HepG2 (cell line): Measurements from ENCODE around the gene CYBC1. TPM values are rescaled to one million over a fixed set of nuclear protein-coding genes. Genes with fewer than 3 reads are reported as not detected.

Source experiments
- CENPX ChIP-seq: sonication (generic); formaldehyde crosslinking; IDR thresholded peaks from 2 replicates; pipeline ENCODE4 v1.9.0; 2021; ENCODE audit warnings: mild to moderate bottlenecking, missing genetic modification reagents, moderate library complexity
- EHMT2 ChIP-seq: fragments of 200-600 bp; sonication (generic); IDR thresholded peaks from 2 replicates; pipeline ENCODE4 v1.7.0; 2017; ENCODE audit warnings: antibody characterized with exemption, low read depth, low read length, borderline replicate concordance
- MEF2D ChIP-seq: sonication (generic); formaldehyde crosslinking; IDR thresholded peaks from 2 replicates; pipeline ENCODE4 v1.5.1; 2020; ENCODE audit warnings: mild to moderate bottlenecking, missing genetic modification reagents
- MXD4 ChIP-seq: IDR thresholded peaks from 2 replicates; pipeline ENCODE4 v1.6.1; 2016; ENCODE audit warnings: mild to moderate bottlenecking, missing biosample characterization, missing genetic modification reagents
- MYNN ChIP-seq: sonication (generic); formaldehyde crosslinking; IDR thresholded peaks from 2 replicates; pipeline ENCODE4 v1.4.0; 2020; ENCODE audit warnings: mild to moderate bottlenecking, low read depth, missing genetic modification reagents
- NFATC3 ChIP-seq: sonication (generic); formaldehyde crosslinking; IDR thresholded peaks from 2 replicates; pipeline ENCODE4 v1.5.1; 2020; ENCODE audit warnings: mild to moderate bottlenecking, missing genetic modification reagents
- NPAS2 ChIP-seq: sonication (generic); formaldehyde crosslinking; IDR thresholded peaks from 2 replicates; pipeline ENCODE4 v1.8.0; 2022; ENCODE audit warnings: mild to moderate bottlenecking, missing genetic modification reagents, borderline replicate concordance
- SMAD9 ChIP-seq: sonication (generic); formaldehyde crosslinking; IDR thresholded peaks from 2 replicates; pipeline ENCODE4 v1.5.1; 2020; ENCODE audit warnings: mild to moderate bottlenecking, missing genetic modification reagents
- SRF ChIP-seq: IDR thresholded peaks from 2 replicates; pipeline ENCODE4 v1.6.1; 2011; ENCODE audit warnings: mild to moderate bottlenecking, low read depth, low read length, moderate library complexity
- ZBTB14 ChIP-seq: sonication (generic); formaldehyde crosslinking; IDR thresholded peaks from 2 replicates; pipeline ENCODE4 v1.4.0; 2020; ENCODE audit warnings: missing genetic modification reagents
- ZNF318 ChIP-seq: sonication (generic); formaldehyde crosslinking; IDR thresholded peaks from 2 replicates; pipeline ENCODE4 v1.4.0; 2020; ENCODE audit warnings: mild to moderate bottlenecking, missing genetic modification reagents
- ZSCAN12 ChIP-seq: sonication (generic); formaldehyde crosslinking; IDR thresholded peaks from 2 replicates; pipeline ENCODE4 v1.9.0; 2021; ENCODE audit warnings: mild to moderate bottlenecking, missing genetic modification reagents
- polyA plus RNA-seq, 8 experiments: library from polyadenylated mRNA; depleted of rRNA in 3 of 8; stranded (reverse) in 7 of 8; unstranded in 1 of 8; fragments of >200 nt; fragmentation: Illumina TruSeq in 4 of 8; extraction: Trizol in 4 of 8; gene quantifications; 2 replicates each; pipeline versions ENCODE4 v1.2.1 to v1.2.3, GENCODE V29; 2011 to 2016; ENCODE audit warnings: low read depth in 4 of 8, missing spikeins in 1 of 8, mixed read lengths in 1 of 8; ENCODE audit not compliant: insufficient read depth in 1 of 8
- total RNA-seq, 5 experiments: library from RNA; depleted of rRNA; stranded (reverse); fragments of >200 nt; fragmentation: Illumina TruSeq; extraction: Trizol; gene quantifications; 2 replicates each; pipeline ENCODE4 v1.2.3, GENCODE V29; 2016; ENCODE audit warnings: low read depth in 1 of 5
- TF ChIP-seq, protein P1 (sequence below): sonication (generic); formaldehyde crosslinking; IDR thresholded peaks from 2 replicates; pipeline ENCODE4 v1.4.0; 2020; ENCODE audit warnings: missing genetic modification reagents
- TF ChIP-seq, protein P2 (sequence below): sonication (generic); formaldehyde crosslinking; IDR thresholded peaks from 2 replicates; pipeline ENCODE4 v1.5.1; 2020; ENCODE audit warnings: missing genetic modification reagents, mild to moderate bottlenecking, borderline replicate concordance

The CYBC1 gene
- total and polyA plus RNA-seq, 2 of the 13 experiments (the other 11 are each of a cell fraction or from before 2014, with no cell fraction given) = 43.4 to 44.1 TPM

DNA sequence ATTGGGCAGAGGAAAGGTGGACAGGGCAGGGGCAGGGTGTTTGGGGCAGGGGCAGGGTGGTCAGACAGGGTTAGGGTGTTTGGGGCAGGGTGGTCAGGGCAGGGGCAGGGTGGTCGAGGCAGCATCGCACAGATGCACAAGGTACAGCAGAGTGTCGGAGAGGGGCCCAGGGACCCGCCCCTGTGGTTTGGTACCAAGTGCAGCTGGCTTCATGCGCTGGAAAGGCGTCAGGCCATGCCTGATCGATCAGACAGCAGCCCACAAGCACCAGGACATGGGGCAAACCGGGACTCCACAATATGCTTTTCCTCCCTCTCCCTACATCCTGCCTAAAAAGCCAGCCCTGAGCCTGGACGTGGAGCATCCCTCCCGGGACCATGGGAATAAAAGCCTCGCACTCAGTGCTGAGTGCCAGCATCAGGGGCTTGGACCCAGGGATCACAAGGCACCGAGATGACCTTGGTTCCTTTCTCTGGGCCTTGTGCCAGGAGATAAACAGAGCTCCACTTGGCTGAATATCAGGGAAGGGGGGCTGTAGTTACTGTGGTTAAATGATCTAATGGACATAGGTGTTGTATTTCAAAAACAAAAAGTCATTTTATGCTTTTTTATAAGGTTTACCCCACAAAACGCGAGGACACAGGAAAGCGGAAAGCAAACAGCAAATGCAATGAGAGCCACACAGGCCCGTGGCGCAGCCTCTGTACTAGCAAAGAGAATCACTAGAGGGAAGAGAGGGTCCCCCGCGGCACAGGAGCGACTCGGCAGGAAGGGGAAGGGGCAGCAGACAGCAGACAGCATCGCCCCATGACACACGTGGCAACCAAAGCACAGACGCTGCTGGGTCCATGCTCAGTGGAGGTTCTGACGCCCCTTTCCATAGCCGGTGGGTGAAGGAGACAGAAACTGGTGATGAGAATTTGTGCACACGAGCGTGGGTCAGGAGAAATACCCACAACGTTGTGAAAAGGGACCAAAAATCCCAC, 37.7 kb downstream of the CYBC1 start (continued):
- TF ChIP-seq ZNF318 (CRISPR knock-in tag) (no peak), SRF (no peak), ZBTB14 (CRISPR knock-in tag) (no peak), NPAS2 (no peak), MYNN (no peak), CENPX (no peak), EHMT2 (no peak), MEF2D (no peak), MXD4 (no peak), NFATC3 (no peak), ZSCAN12 (no peak), SMAD9 (CRISPR knock-in tag) (no peak)
- TF ChIP-seq, protein P1, sequence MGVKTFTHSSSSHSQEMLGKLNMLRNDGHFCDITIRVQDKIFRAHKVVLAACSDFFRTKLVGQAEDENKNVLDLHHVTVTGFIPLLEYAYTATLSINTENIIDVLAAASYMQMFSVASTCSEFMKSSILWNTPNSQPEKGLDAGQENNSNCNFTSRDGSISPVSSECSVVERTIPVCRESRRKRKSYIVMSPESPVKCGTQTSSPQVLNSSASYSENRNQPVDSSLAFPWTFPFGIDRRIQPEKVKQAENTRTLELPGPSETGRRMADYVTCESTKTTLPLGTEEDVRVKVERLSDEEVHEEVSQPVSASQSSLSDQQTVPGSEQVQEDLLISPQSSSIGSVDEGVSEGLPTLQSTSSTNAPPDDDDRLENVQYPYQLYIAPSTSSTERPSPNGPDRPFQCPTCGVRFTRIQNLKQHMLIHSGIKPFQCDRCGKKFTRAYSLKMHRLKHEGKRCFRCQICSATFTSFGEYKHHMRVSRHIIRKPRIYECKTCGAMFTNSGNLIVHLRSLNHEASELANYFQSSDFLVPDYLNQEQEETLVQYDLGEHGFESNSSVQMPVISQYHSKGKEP (CRISPR knock-in tag) = no peak
- TF ChIP-seq, protein P2, sequence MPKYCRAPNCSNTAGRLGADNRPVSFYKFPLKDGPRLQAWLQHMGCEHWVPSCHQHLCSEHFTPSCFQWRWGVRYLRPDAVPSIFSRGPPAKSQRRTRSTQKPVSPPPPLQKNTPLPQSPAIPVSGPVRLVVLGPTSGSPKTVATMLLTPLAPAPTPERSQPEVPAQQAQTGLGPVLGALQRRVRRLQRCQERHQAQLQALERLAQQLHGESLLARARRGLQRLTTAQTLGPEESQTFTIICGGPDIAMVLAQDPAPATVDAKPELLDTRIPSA (CRISPR knock-in tag) = no peak
